SK-N-MC (cell line): Measurements from ENCODE around the gene TNIK.

Experiments
- DNase-seq: peaks from one replicate; pipeline ENCODE4 v3.0.0-alpha.2; 2011; ENCODE audit warnings: low read depth, low spot score
- H3K27ac ChIP-seq: fragments of 200-600 bp; sonication (generic); 2 replicates; pipeline ENCODE4 v1.5.1; 2016; ENCODE audit warnings: mixed run types
- H3K36me3 ChIP-seq: fragments of 200-600 bp; sonication (generic); 2 replicates; pipeline ENCODE4 v1.6.1; 2017; ENCODE audit warnings: antibody characterized with exemption, low read length, mixed read lengths; ENCODE audit not compliant: insufficient read depth
- H3K4me3 ChIP-seq: fragments of 200-600 bp; sonication (generic); 2 replicates; pipeline ENCODE4 v1.5.1; 2016
- H3K9ac ChIP-seq: fragments of 200-600 bp; sonication (generic); 2 replicates; pipeline ENCODE4 v1.8.0; 2017; ENCODE audit warnings: mixed run types, mixed read lengths; ENCODE audit not compliant: insufficient read length
- H3K9me3 ChIP-seq: fragments of 200-600 bp; sonication (generic); 2 replicates; pipeline ENCODE4 v1.6.1; 2017; ENCODE audit warnings: low read depth, mild to moderate bottlenecking, antibody characterized with exemption, low read length, moderate library complexity, mixed read lengths
- EZH2 ChIP-seq: fragments of 200-600 bp; sonication (generic); IDR thresholded peaks from one replicate; pipeline ENCODE4 v1.6.1; 2017; ENCODE audit warnings: antibody characterized with exemption
- FOXP2 ChIP-seq: optimal IDR thresholded peaks from 2 replicates; pipeline ENCODE3; 2011; ENCODE audit warnings: mild to moderate bottlenecking, moderate library complexity; ENCODE audit not compliant: insufficient read depth; ENCODE audit errors: extremely low read length, control extremely low read depth
- POLR2AphosphoS5 ChIP-seq: IDR thresholded peaks from 2 replicates; pipeline ENCODE4 v1.6.1; 2012; ENCODE audit warnings: mild to moderate bottlenecking, low read depth, low read length, borderline replicate concordance

TNIK gene

DNA sequence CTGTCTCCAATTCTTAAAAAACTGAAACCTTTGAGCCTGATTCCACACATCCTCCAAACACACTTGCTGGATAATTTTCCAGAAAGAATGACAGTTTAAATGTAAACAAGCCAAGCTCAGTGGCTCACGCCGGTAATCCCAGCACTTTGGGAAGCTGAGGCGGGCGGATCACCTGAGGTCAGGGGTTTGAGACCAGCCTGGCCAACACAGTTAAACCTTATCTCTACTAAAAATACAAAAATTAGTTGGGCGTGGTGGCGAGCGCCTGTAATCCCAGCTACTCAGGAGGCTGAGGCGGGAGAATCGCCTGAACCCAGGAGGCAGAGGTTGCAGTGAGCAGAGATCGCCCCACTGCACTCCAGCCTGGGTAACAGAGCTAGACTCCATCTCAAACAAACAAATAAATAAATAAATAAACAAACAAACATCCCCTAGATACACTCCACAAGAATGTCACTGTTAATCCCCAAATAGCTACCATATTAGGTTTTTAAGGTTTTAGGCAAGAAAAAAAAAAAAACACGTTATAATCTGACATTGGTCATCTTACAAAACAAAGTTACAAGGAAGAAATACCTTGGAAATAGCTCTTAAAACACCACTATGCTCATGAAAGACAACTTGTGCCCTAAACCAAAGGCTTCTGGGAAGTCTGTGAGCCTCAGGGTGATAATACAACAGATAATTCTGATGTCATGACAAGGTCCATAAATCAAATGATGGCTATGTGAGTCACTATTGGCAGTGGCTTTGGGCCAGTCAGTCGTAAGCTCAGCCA, 13.2 kb downstream of the TNIK start:
- Histone ChIP-seq H3K9ac (no peak overlapping the region), H3K4me3 (no peak overlapping the region), H3K9me3 (no peaks in the 10 kb centered on the region), H3K27ac (no peak overlapping the region), H3K36me3 (no peaks in the 10 kb centered on the region)
- TF ChIP-seq POLR2AphosphoS5 (no peak), FOXP2 (no peak), EZH2 (no peak)
- DNase-seq: no peak

DNA sequence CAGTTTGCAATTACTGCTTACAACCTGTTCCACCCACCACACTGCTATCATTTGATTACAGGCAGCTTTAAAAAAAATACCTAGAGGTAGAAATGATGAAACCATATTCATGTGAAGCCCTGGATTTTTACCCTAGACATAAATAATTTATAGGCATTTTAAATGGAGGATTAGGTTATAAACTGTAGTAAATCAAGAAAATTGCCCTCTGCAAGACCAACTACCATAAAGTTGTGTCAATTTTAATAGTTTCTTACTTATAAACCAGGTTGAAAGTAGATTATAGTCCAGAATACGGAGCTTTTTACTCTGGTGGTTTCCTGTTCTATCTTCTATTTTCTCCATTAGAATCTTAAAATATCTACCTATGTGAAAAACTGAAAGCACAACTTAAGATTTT, 13.9 kb downstream of the TNIK start:
- DNase-seq: no peak
- Histone ChIP-seq H3K36me3 (no peaks in the 10 kb centered on the region), H3K9me3 (no peaks in the 10 kb centered on the region), H3K9ac (no peak overlapping the region), H3K4me3 (no peak overlapping the region), H3K27ac (no peak overlapping the region)
- no peak for TF ChIP-seq EZH2
- no peak for TF ChIP-seq FOXP2
- TF ChIP-seq POLR2AphosphoS5: no peak

DNA sequence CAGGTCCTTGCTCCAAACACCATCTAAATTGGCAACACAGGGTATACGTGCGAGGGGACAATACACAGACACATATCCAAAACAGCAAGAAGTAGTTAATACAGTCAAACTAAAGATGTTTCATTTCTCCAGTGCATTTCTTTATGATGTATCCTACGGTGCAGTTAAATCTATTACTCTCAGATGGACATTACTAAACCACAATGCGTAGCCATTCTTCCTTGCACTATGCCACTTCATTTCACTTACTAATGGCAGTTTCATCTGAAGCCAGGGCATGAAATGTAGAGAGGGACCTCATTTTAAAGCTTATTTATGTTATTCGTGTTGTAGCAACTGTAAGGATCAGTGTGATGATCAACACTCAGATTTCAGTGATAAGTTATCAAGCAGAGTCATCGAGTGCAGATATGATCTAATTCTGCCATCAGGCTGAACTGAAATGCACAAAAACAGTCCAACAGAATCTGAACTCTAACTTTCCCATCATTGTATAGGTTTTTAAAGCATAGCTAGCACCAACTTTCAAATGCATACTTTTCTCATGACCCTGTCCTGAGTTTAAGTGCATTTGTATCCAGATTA, 14.5 kb downstream of the TNIK start:
- no peak overlapping the region for H3K4me3 ChIP-seq
- H3K9me3 ChIP-seq: no peaks in the 10 kb centered on the region
- no peak for TF ChIP-seq FOXP2
- no peak for TF ChIP-seq EZH2
- no peak for TF ChIP-seq POLR2AphosphoS5
- no peak overlapping the region for H3K27ac ChIP-seq
- no peak overlapping the region for H3K9ac ChIP-seq
- H3K36me3 ChIP-seq: no peaks in the 10 kb centered on the region
- DNase-seq: no peak

DNA sequence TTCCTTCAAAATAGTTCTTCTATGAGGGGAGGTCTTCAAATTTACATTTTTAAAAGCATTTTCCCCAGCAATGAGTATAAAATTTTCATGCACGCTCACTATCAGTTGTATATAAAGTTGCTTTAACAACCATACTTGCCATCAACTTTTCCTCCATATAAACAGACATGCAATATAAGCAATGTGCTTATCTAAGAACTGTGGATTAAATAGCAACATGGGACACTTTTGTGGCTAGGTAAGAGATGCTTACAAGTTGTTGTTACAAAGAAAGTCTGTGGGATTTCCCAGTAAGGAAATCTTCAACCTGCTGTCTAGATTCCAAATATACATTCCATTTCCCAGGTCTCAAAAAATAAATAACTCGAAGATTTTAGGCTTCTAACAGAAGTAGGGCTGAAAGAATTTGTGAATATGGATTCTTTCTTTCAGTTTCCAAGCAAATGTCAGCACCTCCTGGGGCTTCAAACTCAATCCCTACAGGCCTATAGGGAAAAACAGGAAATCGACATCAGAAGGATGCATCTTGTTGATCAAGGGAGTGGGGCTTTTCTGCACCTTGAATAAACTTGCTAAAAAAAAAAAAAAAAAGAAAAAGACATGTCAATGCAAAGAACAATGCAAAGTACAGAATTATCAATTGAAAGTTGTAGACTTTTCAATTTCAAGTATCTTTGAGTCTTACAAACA, 16.1 kb downstream of the TNIK start:
- no peak overlapping the region for H3K27ac ChIP-seq
- DNase-seq: no peak
- no peaks in the 10 kb centered on the region for H3K9me3 ChIP-seq
- no peak for TF ChIP-seq FOXP2
- no peak for TF ChIP-seq POLR2AphosphoS5
- TF ChIP-seq EZH2: no peak
- no peak overlapping the region for H3K4me3 ChIP-seq
- no peak overlapping the region for H3K9ac ChIP-seq
- H3K36me3 ChIP-seq: no peaks in the 10 kb centered on the region

DNA sequence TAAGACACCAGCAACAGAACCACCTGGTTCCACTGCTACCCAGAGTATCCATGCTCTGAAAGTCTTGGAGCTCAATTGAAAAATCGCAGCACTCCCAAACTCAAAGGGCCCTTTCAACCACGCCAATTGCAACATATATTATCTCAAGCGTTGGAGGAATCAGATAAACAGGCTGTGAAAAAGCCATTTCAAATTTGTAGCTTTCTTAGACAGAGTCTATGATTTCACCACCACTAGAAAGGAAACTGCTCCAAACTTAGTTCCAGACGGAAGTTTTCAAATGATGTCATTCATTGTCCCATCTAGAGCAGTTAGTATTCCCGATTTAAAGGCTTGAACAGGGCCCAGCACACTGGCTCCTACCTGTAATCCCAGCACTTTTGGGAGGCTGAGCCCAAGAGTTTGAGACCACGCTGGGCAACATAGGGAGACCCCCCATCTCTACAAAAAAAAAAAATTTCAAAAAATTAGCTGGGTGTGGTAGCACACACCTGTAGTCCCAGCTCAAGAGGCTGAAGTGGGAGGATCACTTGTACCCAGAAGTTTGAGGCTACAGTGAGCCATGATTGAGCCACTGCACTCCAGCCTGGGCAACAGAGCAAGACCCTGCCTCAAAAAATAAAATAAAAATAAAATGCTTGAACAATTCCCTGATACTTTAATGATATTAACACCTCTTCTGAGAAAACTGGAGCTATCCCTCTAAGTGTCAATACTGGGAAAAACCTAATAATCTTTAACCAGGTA, 16.8 kb downstream of the TNIK start:
- no peak overlapping the region for H3K9ac ChIP-seq
- no peak for TF ChIP-seq FOXP2
- TF ChIP-seq POLR2AphosphoS5: no peak
- no peaks in the 10 kb centered on the region for H3K36me3 ChIP-seq
- DNase-seq: no peak
- no peaks in the 10 kb centered on the region for H3K9me3 ChIP-seq
- H3K27ac ChIP-seq: no peak overlapping the region
- H3K4me3 ChIP-seq: no peak overlapping the region

DNA sequence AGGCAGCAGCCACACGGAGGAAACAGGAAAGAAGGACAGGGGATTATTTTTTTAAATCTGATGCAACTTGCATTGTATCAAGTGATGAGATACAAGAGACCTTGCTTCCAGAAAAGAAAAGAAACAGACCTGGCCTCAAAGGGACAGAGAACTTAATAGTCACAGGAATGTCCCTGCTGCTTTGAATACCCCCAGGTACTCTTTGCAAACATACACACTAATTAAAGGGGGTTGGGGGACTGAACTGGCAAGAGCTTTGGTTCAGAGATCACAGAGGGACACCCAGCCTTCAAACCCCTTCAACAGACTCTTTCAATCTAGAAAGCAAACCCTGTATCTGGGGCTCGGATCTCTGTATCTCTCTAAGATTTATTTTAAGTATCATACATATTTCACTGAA, 18.0 kb downstream of the TNIK start:
- no peaks in the 10 kb centered on the region for H3K36me3 ChIP-seq
- TF ChIP-seq FOXP2: no peak
- TF ChIP-seq EZH2: no peak
- TF ChIP-seq POLR2AphosphoS5: no peak
- no peak overlapping the region for H3K9ac ChIP-seq
- H3K9me3 ChIP-seq: no peaks in the 10 kb centered on the region
- DNase-seq: no peak
- no peak overlapping the region for H3K27ac ChIP-seq
- H3K4me3 ChIP-seq: no peak overlapping the region

DNA sequence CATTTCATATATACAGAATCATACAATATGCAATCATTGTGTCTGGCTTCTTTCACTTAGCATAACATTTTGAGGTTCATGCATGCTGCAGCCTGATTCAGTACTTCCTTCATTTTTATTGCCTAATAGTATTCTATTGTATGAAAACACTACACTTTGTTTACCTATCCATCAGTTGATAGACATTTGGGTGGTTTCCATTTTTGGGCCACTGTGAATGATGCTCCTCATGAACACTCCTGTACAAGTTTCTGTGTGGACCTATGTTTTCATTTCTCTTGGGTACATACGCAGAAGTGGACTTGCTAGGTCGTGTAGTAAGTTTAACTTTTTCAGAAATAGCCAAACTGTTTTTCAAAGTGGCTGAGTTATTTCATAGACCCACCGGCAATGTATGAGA, 18.8 kb downstream of the TNIK start:
- H3K9ac ChIP-seq: no peak overlapping the region
- no peak overlapping the region for H3K4me3 ChIP-seq
- no peak overlapping the region for H3K27ac ChIP-seq
- no peak for DNase-seq
- H3K9me3 ChIP-seq: no peaks in the 10 kb centered on the region
- TF ChIP-seq POLR2AphosphoS5 (no peak), FOXP2 (no peak), EZH2 (no peak)
- H3K36me3 ChIP-seq: no peaks in the 10 kb centered on the region

DNA sequence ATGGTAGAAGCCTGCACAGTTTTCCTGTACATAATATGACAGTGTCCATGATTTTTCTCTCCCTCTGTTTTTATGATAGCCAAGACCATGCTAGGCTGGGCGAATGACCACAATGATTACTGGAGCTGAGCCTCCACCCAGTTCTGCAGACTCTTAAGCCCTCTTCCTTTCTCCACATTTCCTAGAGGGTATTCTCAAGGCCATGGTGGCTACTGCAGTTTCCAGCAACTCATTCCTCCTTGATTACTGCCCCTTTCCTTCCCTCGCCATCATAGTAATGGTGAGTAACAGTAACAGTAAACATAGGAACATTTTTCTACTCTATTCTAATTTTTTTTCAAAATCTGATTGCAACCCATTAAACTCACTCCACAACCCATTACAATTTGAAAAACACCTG, 20.2 kb downstream of the TNIK start:
- no peak overlapping the region for H3K9ac ChIP-seq
- no peaks in the 10 kb centered on the region for H3K36me3 ChIP-seq
- H3K27ac ChIP-seq: no peak overlapping the region
- no peak for DNase-seq
- no peak overlapping the region for H3K4me3 ChIP-seq
- TF ChIP-seq EZH2 (no peak), POLR2AphosphoS5 (no peak), FOXP2 (no peak)
- H3K9me3 ChIP-seq: no peaks in the 10 kb centered on the region
